HPDE6-E6E7 (cell line): Measurements from ENCODE around the gene SLC10A3.
"Not testable (repeated sequence)": the region's sequence is repeated elsewhere in the genome, so short reads cannot be mapped to it uniquely, and the experiment has no call there.

Source experiments
- DNase-seq: peaks from one replicate; pipeline ENCODE4 v3.0.0; 2011; ENCODE audit warnings: missing footprints; ENCODE audit errors: extremely low spot score

SLC10A3 gene

GRCh38 chrX:154511761-154512160 lies 21.3 kb upstream of the SLC10A3 start:
- no peak for DNase-seq

GRCh38 chrX:154509455-154509854 lies 19.0 kb upstream of the SLC10A3 start:
- no peak for DNase-seq

GRCh38 chrX:154508384-154508745 lies 17.9 kb upstream of the SLC10A3 start:
- DNase-seq, result no peak

GRCh38 chrX:154507673-154508383 lies 17.4 kb upstream of the SLC10A3 start:
- DNase-seq, result no peak

- no peak for DNase-seq
These were observed 16.3 kb upstream of the SLC10A3 start for GRCh38 chrX:154506483-154507332.

GRCh38 chrX:154505734-154506133 lies 15.3 kb upstream of the SLC10A3 start:
- peak; percentile 81 for DNase-seq

- DNase-seq, result no peak
These were observed 12.6 kb upstream of the SLC10A3 start for GRCh38 chrX:154502989-154503388.

- DNase-seq, result no peak
These were observed 11.7 kb upstream of the SLC10A3 start for GRCh38 chrX:154502098-154502497.

GRCh38 chrX:154501423-154501822 lies 11.0 kb upstream of the SLC10A3 start:
- not testable (repeated sequence) for DNase-seq

- DNase-seq, result not testable (repeated sequence)
These were observed 6.2 kb upstream of the SLC10A3 start for GRCh38 chrX:154496591-154497137.

GRCh38 chrX:154495472-154495922 lies 5.1 kb upstream of the SLC10A3 start:
- DNase-seq, result no peak

GRCh38 chrX:154494715-154495114 lies 4.3 kb upstream of the SLC10A3 start:
- no peak for DNase-seq

- peak; percentile 35 for DNase-seq
These were observed 412 bp downstream of the SLC10A3 start for GRCh38 chrX:154490021-154490413.

- DNase-seq, result no peak
These were observed 1.2 kb downstream of the SLC10A3 start for GRCh38 chrX:154489182-154489581.

GRCh38 chrX:154488336-154489075 lies 1.9 kb downstream of the SLC10A3 start:
- DNase-seq, result no peak

GRCh38 chrX:154487518-154488290 lies 2.7 kb downstream of the SLC10A3 start:
- no peak for DNase-seq

- peak; percentile 45 for DNase-seq
These were observed 3.8 kb downstream of the SLC10A3 start, which contains the start of gene UBL4A for GRCh38 chrX:154486396-154487207. TSS of gene UBL4A (minus strand) at chrX:154486615. CDS start at chrX:154486584, 31 bp downstream.

GRCh38 chrX:154486052-154486395 lies 4.4 kb downstream of the SLC10A3 start:
- no peak for DNase-seq

GRCh38 chrX:154485150-154486051 lies 5.0 kb downstream of the SLC10A3 start:
- DNase-seq, result no peak
